ENCODE measurements around the gene COA5. TPM values are rescaled to one million over a fixed set of nuclear protein-coding genes. Genes with fewer than 3 reads are reported as not detected.
A peak's percentile ranks its signal among the peaks of the same experiment; 100 is the strongest.

COA5 gene
- total RNA-seq (2021; ENCODE audit: unreplicated experiment) (18.6 TPM), Bru-seq, nascent RNA (percentile 89 among the genes with signal in this experiment), BruChase-seq, experiment 1, labeled RNA remaining after a 6-hour chase (percentile 78 among the genes with signal in this experiment), BruChase-seq, experiment 2, labeled RNA remaining after a 2-hour chase (percentile 90 among the genes with signal in this experiment)
- polyA plus RNA-seq (2012) = 15.1 and 18.6 TPM in 2 replicates
- long read RNA-seq, transcript COA5-201 (3 exons, 1,754 nt) = major isoform, 17 of 29 reads
- long read RNA-seq, partial matches to known transcripts = 5 of 29 reads
- long read RNA-seq, other reads (novel, unspliced or antisense) = 4 of 29 reads

GRCh38 chr2:98608116-98608961, at the start of gene COA5, which contains the start of gene UNC50:
Gene COA5 (minus strand): TSS chr2:98608512. CDS start chr2:98608405, 107 bp downstream.
Gene UNC50 (plus strand): TSS chr2:98608589. CDS start chr2:98609760, 1,171 bp downstream.
- H3K4me1 ChIP-seq (ENCODE audit: control insufficient read depth in 1 of 2, insufficient read depth in 2 of 2, low read length in 2 of 2) = peaks cover 7 to 22% of the 10 kb centered on the region in 2 experiments; a peak in 3 of 4 replicates
- RAD21 ChIA-PET (ENCODE audit: low non-redundant PET in 1 of 2, low total read pairs in 2 of 2, uncharacterized antibody in 2 of 2, unreplicated experiment in 2 of 2) = no interaction called here
- BruUV-seq (replicated peaks) = no TSS peak
- H3K9me2 ChIP-seq (ENCODE audit: insufficient read depth) = no peaks in the 10 kb centered on the region
- CTCF ChIA-PET = no interaction called here
- H3K79me2 ChIP-seq (ENCODE audit: insufficient read depth, low read length) = peaks cover 78% of the 10 kb centered on the region
- H3K9ac ChIP-seq (ENCODE audit: low read length) = peak within 1 kb of the TSS; percentile 96
- peak within 1 kb of the TSS; percentile 47 for H2AFZ ChIP-seq (ENCODE audit: low read depth, low read length, poor library complexity, severe bottlenecking)
- H3K4me3 ChIP-seq (replicated peaks in 1 of 2; ENCODE audit: low read depth in 1 of 2, low read length in 2 of 2) = peak within 1 kb of the TSS; percentile 51 to 95
- peak within 1 kb of the TSS; percentile 77 for H3K27ac ChIP-seq (ENCODE audit: low read depth, low read length)
- intact Hi-C loops (cut with micrococcal nuclease) = no loop called here
- ATAC-seq (peak; percentile 90), DNase-seq (ENCODE audit: low read depth, low spot score) (peak; percentile 78)
- H3K36me3 ChIP-seq (ENCODE audit: control insufficient read depth in 1 of 2, insufficient read depth in 2 of 2, low read length in 2 of 2) = peaks cover 15 to 26% of the 10 kb centered on the region in 2 experiments; a peak in 2 of 4 replicates
- H3K27me3 ChIP-seq (ENCODE audit: insufficient read depth, low read length) = no peaks in the 10 kb centered on the region
- peak within 1 kb of the TSS; percentile 95 for H3K4me2 ChIP-seq (ENCODE audit: low read length)
- POLR2A ChIA-PET = no interaction called here
- no peaks in the 10 kb centered on the region; the same call in 1 of the 2 replicates for H4K20me1 ChIP-seq (ENCODE audit: insufficient read depth)
- no peaks in the 10 kb centered on the region for H3K9me3 ChIP-seq (ENCODE audit: control insufficient read depth in 1 of 2, insufficient read depth in 1 of 2, low read depth in 1 of 2, low read length in 2 of 2)
- TF ChIP-seq EZH2phosphoT487 (IDR thresholded peaks at IDR 0.05; ENCODE audit: borderline replicate concordance) (no peak), REST (IDR thresholded peaks at IDR 0.05; ENCODE audit: low read depth) (no peak), POLR2A (IDR thresholded peaks at IDR 0.05; ENCODE audit: borderline replicate concordance, extremely low read depth, insufficient read depth, insufficient read length) (peak; percentile 68), JUND (IDR thresholded peaks at IDR 0.05) (no peak; the same call in 1 of the 2 replicates), ELF1 (IDR thresholded peaks at IDR 0.05; ENCODE audit: borderline replicate concordance, low read depth) (peak; percentile 78), POLR2AphosphoS5 (IDR thresholded peaks at IDR 0.05; ENCODE audit: low read depth, low read length) (peak; percentile 82; the same call in 1 of the 2 replicates), EGR1 (IDR thresholded peaks at IDR 0.05; ENCODE audit: low read depth) (0 out of 2 replicates have a peak, but pooled peaks have one; percentile 22), ZNF274 (IDR thresholded peaks at IDR 0.05; ENCODE audit: low read depth, low read length) (no peak), EZH2 (IDR thresholded peaks at IDR 0.05) (no peak), RAD21 (IDR thresholded peaks at IDR 0.05; ENCODE audit: low read depth) (no peak), MAX (IDR thresholded peaks at IDR 0.05) (peak; percentile 80), YY1 (IDR thresholded peaks at IDR 0.05; ENCODE audit: extremely low read depth, insufficient replicate concordance, low read depth, low read length) (peak; percentile 62), CTCF (IDR thresholded peaks at IDR 0.05 in 2 of 3, conservative IDR thresholded peaks at IDR 0.05 in 1 of 3; ENCODE audit: borderline replicate concordance in 1 of 3, insufficient read depth in 1 of 3, low read depth in 2 of 3, low read length in 2 of 3) (no peak), ZFX (IDR thresholded peaks at IDR 0.05) (peak; percentile 99), FOSL1 (IDR thresholded peaks at IDR 0.05; ENCODE audit: low read depth) (no peak), SP1 (IDR thresholded peaks at IDR 0.05; ENCODE audit: low read depth) (peak; percentile 53; the same call in 1 of the 2 replicates), CBX3 (IDR thresholded peaks at IDR 0.05; ENCODE audit: low read depth) (peak; percentile 26; the same call in 1 of the 2 replicates), SIN3A (IDR thresholded peaks at IDR 0.05; ENCODE audit: low read depth) (peak; percentile 87), SRF (IDR thresholded peaks at IDR 0.05; ENCODE audit: low read depth) (peak; percentile 32; the same call in 1 of the 2 replicates), ATF3 (IDR thresholded peaks at IDR 0.05) (no peak), TCF7L2 (IDR thresholded peaks at IDR 0.05; ENCODE audit: borderline replicate concordance, extremely low read depth, insufficient read depth, insufficient read length) (peak; percentile 57)

Measured in HCT116 (cell line).